ENCODE data around the gene REEP6.

The REEP6 gene

DNA sequence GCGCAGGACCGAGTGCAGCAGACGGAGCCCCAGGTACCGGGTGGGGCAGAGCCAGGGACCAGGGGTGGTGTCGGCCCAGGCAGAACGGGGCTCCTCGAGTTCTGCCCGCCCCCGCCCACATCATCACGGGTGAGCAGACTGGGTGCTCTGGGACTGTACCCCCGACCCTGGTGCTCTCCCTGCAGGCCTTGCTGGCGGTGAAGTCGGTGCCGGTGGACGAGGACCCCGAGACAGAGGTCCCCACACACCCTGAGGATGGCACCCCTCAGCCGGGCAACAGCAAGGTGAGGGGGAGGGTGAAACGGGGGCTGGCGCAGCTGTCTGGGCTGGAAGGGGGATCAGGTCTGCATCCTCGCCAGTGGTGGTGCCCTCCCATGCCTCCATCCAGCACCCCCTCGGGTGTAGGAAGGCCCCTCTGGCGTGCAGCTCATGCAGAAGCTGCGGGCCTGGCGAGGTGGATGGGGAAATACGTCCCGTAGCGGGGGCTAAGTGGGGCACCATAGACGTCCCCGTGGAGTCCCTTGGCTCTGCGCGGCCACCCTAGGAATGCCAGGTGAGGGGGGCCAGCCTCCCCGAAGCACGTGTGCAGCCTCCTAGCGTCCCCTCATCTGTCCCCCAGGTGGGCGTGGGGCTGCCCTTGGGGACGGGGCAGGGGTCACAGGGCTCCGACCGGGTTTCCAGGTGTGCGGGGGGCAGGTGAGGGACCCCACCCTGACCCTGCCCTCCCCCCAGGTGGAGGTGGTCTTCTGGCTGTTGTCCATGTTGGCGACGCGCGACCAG lies 34.7 kb upstream of the REEP6 start:
- no peak overlapping the region for H4K91ac ChIP-seq (ENCODE audit: low read length)
- H2AK5ac ChIP-seq (ENCODE audit: low read length, severe bottlenecking), result no peak overlapping the region
- no peak overlapping the region for H3K9ac ChIP-seq (ENCODE audit: low read length)
- no peak for DNase-seq
- H4K8ac ChIP-seq (ENCODE audit: low read length), result no peak overlapping the region
- H3K4me2 ChIP-seq (ENCODE audit: low read length, poor library complexity, severe bottlenecking), result no peak overlapping the region
- no peaks in the 10 kb centered on the region for H3K9me3 ChIP-seq (ENCODE audit: control insufficient read depth, low read length)
- 79% methylated on average over 40 of the region's 43 CpGs for WGBS
- peaks cover 0 to 20% of the 10 kb centered on the region in 2 experiments for H3K36me3 ChIP-seq (ENCODE audit: control insufficient read depth in 1 of 2, insufficient read depth in 2 of 2, low read depth in 1 of 2, low read length in 2 of 2)
- no peak overlapping the region for H3K23ac ChIP-seq (ENCODE audit: low read length in 2 of 2)
- H3K4me1 ChIP-seq (ENCODE audit: control insufficient read depth, insufficient read depth, low read depth, low read length), result peaks cover 11% of the 10 kb centered on the region
- H3K79me1 ChIP-seq (replicated peaks; ENCODE audit: low read length, poor library complexity, severe bottlenecking), result no peaks in the 10 kb centered on the region
- H2BK12ac ChIP-seq (ENCODE audit: low read length in 2 of 2), result no peak overlapping the region
- H2BK120ac ChIP-seq (ENCODE audit: low read depth, low read length), result no peak overlapping the region
- H3K14ac ChIP-seq (ENCODE audit: low read length in 2 of 2), result no peak overlapping the region
- H3K4me3 ChIP-seq (ENCODE audit: insufficient read depth in 1 of 2, low read depth in 1 of 2, low read length in 2 of 2), result no peak overlapping the region
- H2BK15ac ChIP-seq (ENCODE audit: low read depth, poor library complexity, severe bottlenecking), result no peak overlapping the region
- H2AFZ ChIP-seq (ENCODE audit: low read depth, low read length), result no peak overlapping the region
- H2BK5ac ChIP-seq (ENCODE audit: low read depth, low read length, poor library complexity, severe bottlenecking), result no peak overlapping the region
- no peak overlapping the region for H3K27ac ChIP-seq (ENCODE audit: low read length, poor library complexity, severe bottlenecking)
- no peak overlapping the region for H3K18ac ChIP-seq (ENCODE audit: low read depth in 1 of 2, low read length in 2 of 2)
- H3K27me3 ChIP-seq (ENCODE audit: control insufficient read depth in 1 of 2, insufficient read depth in 1 of 2, low read length in 2 of 2), result peaks cover 47 to 71% of the 10 kb centered on the region in 2 experiments
- H3K4ac ChIP-seq (ENCODE audit: low read depth in 1 of 2, low read length in 2 of 2), result no peak overlapping the region

DNA sequence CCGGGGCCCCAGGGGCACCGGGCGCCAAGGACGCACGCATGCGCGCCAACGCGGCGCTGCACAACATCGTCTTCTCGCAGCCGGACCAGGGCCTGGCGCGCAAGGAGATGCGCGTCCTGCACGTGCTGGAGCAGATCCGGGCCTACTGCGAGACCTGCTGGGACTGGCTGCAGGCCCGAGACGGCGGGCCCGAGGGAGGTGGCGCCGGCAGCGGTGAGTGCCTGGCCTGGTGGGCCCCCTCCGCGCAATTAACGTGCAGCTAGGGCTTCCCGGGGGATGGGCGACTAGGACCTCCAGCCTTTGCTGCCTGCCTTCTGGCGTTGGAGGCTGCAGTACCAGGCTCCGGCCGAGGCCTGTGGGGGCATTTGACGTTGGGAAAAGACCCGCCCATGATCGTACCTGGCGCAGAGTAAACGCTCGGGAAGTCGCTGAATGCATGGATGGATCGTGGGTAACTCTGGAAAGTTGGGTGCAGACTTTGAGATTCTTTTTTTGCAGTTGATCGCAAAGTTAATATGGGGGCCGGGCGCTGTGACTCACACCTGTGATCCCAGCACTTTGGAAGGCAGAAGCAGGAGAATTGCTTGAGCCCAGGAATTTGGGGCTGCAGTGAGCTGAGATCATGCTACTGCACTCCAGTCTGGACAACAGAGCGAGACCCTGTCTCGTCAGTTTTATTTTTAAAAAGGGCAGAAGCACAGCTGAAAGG lies 33.8 kb upstream of the REEP6 start:
- no peak overlapping the region for H3K18ac ChIP-seq (ENCODE audit: low read depth in 1 of 2, low read length in 2 of 2)
- H3K4me2 ChIP-seq (ENCODE audit: low read length, poor library complexity, severe bottlenecking), result no peak overlapping the region
- peaks cover 0 to 20% of the 10 kb centered on the region in 2 experiments for H3K36me3 ChIP-seq (ENCODE audit: control insufficient read depth in 1 of 2, insufficient read depth in 2 of 2, low read depth in 1 of 2, low read length in 2 of 2)
- no peak overlapping the region for H2BK15ac ChIP-seq (ENCODE audit: low read depth, poor library complexity, severe bottlenecking)
- no peak overlapping the region for H2BK5ac ChIP-seq (ENCODE audit: low read depth, low read length, poor library complexity, severe bottlenecking)
- H4K91ac ChIP-seq (ENCODE audit: low read length), result no peak overlapping the region
- no peak overlapping the region for H2BK12ac ChIP-seq (ENCODE audit: low read length in 2 of 2)
- H2BK120ac ChIP-seq (ENCODE audit: low read depth, low read length), result no peak overlapping the region
- no peak overlapping the region for H4K8ac ChIP-seq (ENCODE audit: low read length)
- H3K27me3 ChIP-seq (ENCODE audit: control insufficient read depth in 1 of 2, insufficient read depth in 1 of 2, low read length in 2 of 2), result peaks cover 38 to 62% of the 10 kb centered on the region in 2 experiments
- H2AFZ ChIP-seq (ENCODE audit: low read depth, low read length), result no peak overlapping the region
- DNase-seq, result no peak
- H3K9ac ChIP-seq (ENCODE audit: low read length), result no peak overlapping the region
- no peaks in the 10 kb centered on the region for H3K9me3 ChIP-seq (ENCODE audit: control insufficient read depth, low read length)
- no peaks in the 10 kb centered on the region for H3K79me1 ChIP-seq (replicated peaks; ENCODE audit: low read length, poor library complexity, severe bottlenecking)
- H3K4me3 ChIP-seq (ENCODE audit: insufficient read depth in 1 of 2, low read depth in 1 of 2, low read length in 2 of 2), result no peak overlapping the region
- 37% methylated on average over 48 of the region's 48 CpGs for WGBS
- H3K27ac ChIP-seq (ENCODE audit: low read length, poor library complexity, severe bottlenecking), result no peak overlapping the region
- H3K14ac ChIP-seq (ENCODE audit: low read length in 2 of 2), result no peak overlapping the region
- H3K4ac ChIP-seq (ENCODE audit: low read depth in 1 of 2, low read length in 2 of 2), result no peak overlapping the region
- H2AK5ac ChIP-seq (ENCODE audit: low read length, severe bottlenecking), result no peak overlapping the region
- peaks cover 11% of the 10 kb centered on the region for H3K4me1 ChIP-seq (ENCODE audit: control insufficient read depth, insufficient read depth, low read depth, low read length)
- no peak overlapping the region for H3K23ac ChIP-seq (ENCODE audit: low read length in 2 of 2)

GRCh38 chr19:1457892-1458291 lies 33.1 kb upstream of the REEP6 start:
- Histone ChIP-seq H3K36me3 (ENCODE audit: control insufficient read depth in 1 of 2, insufficient read depth in 2 of 2, low read depth in 1 of 2, low read length in 2 of 2) (peaks cover 0 to 20% of the 10 kb centered on the region in 2 experiments), H4K8ac (ENCODE audit: low read length) (no peak overlapping the region), H3K9ac (ENCODE audit: low read length) (no peak overlapping the region), H3K18ac (ENCODE audit: low read depth in 1 of 2, low read length in 2 of 2) (no peak overlapping the region), H2AFZ (ENCODE audit: low read depth, low read length) (no peak overlapping the region), H2BK15ac (ENCODE audit: low read depth, poor library complexity, severe bottlenecking) (no peak overlapping the region), H3K9me3 (ENCODE audit: control insufficient read depth, low read length) (no peaks in the 10 kb centered on the region), H3K4me2 (ENCODE audit: low read length, poor library complexity, severe bottlenecking) (no peak overlapping the region), H4K91ac (ENCODE audit: low read length) (no peak overlapping the region), H3K23ac (ENCODE audit: low read length in 2 of 2) (no peak overlapping the region), H2AK5ac (ENCODE audit: low read length, severe bottlenecking) (no peak overlapping the region), H3K79me1 (replicated peaks; ENCODE audit: low read length, poor library complexity, severe bottlenecking) (no peaks in the 10 kb centered on the region), H3K27me3 (ENCODE audit: control insufficient read depth in 1 of 2, insufficient read depth in 1 of 2, low read length in 2 of 2) (peaks cover 31 to 55% of the 10 kb centered on the region in 2 experiments), H2BK5ac (ENCODE audit: low read depth, low read length, poor library complexity, severe bottlenecking) (no peak overlapping the region), H2BK12ac (ENCODE audit: low read length in 2 of 2) (no peak overlapping the region), H3K4ac (ENCODE audit: low read depth in 1 of 2, low read length in 2 of 2) (no peak overlapping the region), H3K14ac (ENCODE audit: low read length in 2 of 2) (no peak overlapping the region), H3K4me3 (ENCODE audit: insufficient read depth in 1 of 2, low read depth in 1 of 2, low read length in 2 of 2) (no peak overlapping the region), H3K4me1 (ENCODE audit: control insufficient read depth, insufficient read depth, low read depth, low read length) (peaks cover 11% of the 10 kb centered on the region), H2BK120ac (ENCODE audit: low read depth, low read length) (no peak overlapping the region), H3K27ac (ENCODE audit: low read length, poor library complexity, severe bottlenecking) (no peak overlapping the region)
- WGBS, result 79% methylated on average over 16 of the region's 16 CpGs
- no peak for DNase-seq

DNA sequence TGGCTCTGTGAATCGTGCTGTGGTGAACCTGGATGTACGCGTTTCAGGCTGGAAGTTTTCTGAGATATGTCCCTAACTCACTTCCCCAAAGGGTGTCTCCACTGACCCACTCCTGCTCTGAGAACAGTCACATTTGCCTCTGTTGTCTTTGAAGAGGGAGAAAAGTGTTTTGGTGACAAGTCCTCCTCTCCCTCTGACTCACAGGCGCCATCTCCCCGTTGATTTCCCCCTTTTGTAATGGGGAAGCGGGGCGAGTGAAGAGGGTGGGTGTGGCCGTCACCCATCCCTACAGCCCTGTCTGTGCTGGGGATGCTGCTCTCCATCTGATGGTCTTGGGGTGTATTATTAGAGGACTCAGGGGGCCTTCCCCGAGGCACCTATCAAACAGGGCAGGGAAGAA lies 31.5 kb upstream of the REEP6 start:
- Histone ChIP-seq H3K4me2 (ENCODE audit: low read length, poor library complexity, severe bottlenecking) (no peak overlapping the region), H3K14ac (ENCODE audit: low read length in 2 of 2) (peak overlapping the region in 1 of 2 experiments; percentile 11), H3K4me3 (ENCODE audit: insufficient read depth in 1 of 2, low read depth in 1 of 2, low read length in 2 of 2) (no peak overlapping the region), H4K91ac (ENCODE audit: low read length) (no peak overlapping the region), H2BK120ac (ENCODE audit: low read depth, low read length) (no peak overlapping the region), H3K27ac (ENCODE audit: low read length, poor library complexity, severe bottlenecking) (no peak overlapping the region), H3K4ac (ENCODE audit: low read depth in 1 of 2, low read length in 2 of 2) (no peak overlapping the region), H4K8ac (ENCODE audit: low read length) (no peak overlapping the region), H2BK15ac (ENCODE audit: low read depth, poor library complexity, severe bottlenecking) (no peak overlapping the region), H3K18ac (ENCODE audit: low read depth in 1 of 2, low read length in 2 of 2) (no peak overlapping the region), H3K79me1 (replicated peaks; ENCODE audit: low read length, poor library complexity, severe bottlenecking) (no peaks in the 10 kb centered on the region), H2AFZ (ENCODE audit: low read depth, low read length) (no peak overlapping the region), H2BK5ac (ENCODE audit: low read depth, low read length, poor library complexity, severe bottlenecking) (no peak overlapping the region), H3K9ac (ENCODE audit: low read length) (no peak overlapping the region), H3K27me3 (ENCODE audit: control insufficient read depth in 1 of 2, insufficient read depth in 1 of 2, low read length in 2 of 2) (peaks cover 25 to 41% of the 10 kb centered on the region in 2 experiments), H3K4me1 (ENCODE audit: control insufficient read depth, insufficient read depth, low read depth, low read length) (peaks cover 11% of the 10 kb centered on the region), H2BK12ac (ENCODE audit: low read length in 2 of 2) (no peak overlapping the region), H2AK5ac (ENCODE audit: low read length, severe bottlenecking) (no peak overlapping the region), H3K23ac (ENCODE audit: low read length in 2 of 2) (no peak overlapping the region), H3K9me3 (ENCODE audit: control insufficient read depth, low read length) (no peaks in the 10 kb centered on the region), H3K36me3 (ENCODE audit: control insufficient read depth in 1 of 2, insufficient read depth in 2 of 2, low read depth in 1 of 2, low read length in 2 of 2) (peaks cover 0 to 20% of the 10 kb centered on the region in 2 experiments)
- DNase-seq, result no peak
- 80% methylated on average over 8 of the region's 9 CpGs for WGBS
